MCF 10A (cell line): ENCODE data around the gene CBLC. TPM values are rescaled to one million over a fixed set of nuclear protein-coding genes. Genes with fewer than 3 reads are reported as not detected.

Source experiments
- BruUV-seq: library from RNA; stranded (reverse); fragments of 400-500 nt; replicated peaks from 2 replicates; lab custom pipeline; 2021; lab: Mats Ljungman, UMichigan
- CTCF ChIA-PET: fragments of 300-600 bp; sonication (Branson Sonifier 250); formaldehyde crosslinking; extraction: SDS; loops from one replicate; lab custom pipeline; 2021; ENCODE audit warnings: antibody characterized with exemption, inconsistent platforms; lab: Yijun Ruan, JAX
- POLR2A ChIA-PET: fragments of 300-600, 350-650 bp; sonication (Branson Sonifier 250); formaldehyde crosslinking; extraction: SDS; loops from one replicate; lab custom pipeline; 2020; ENCODE audit warnings: antibody characterized with exemption, inconsistent platforms; lab: Yijun Ruan, JAX
- DNase-seq: peaks from one replicate; pipeline ENCODE4 v3.0.0-alpha.2; 2018; ENCODE audit not compliant: unreplicated experiment
- H3K27ac Mint-ChIP-seq: one replicate; pipeline ENCODE4 v1.8.0; 2022; ENCODE audit warnings: mild to moderate bottlenecking, low read depth, mixed read lengths; ENCODE audit not compliant: unreplicated experiment
- H3K27me3 Mint-ChIP-seq: one replicate; pipeline ENCODE4 v1.8.0; 2022; ENCODE audit warnings: mixed read lengths; ENCODE audit not compliant: insufficient read depth, unreplicated experiment
- H3K36me3 Mint-ChIP-seq: one replicate; pipeline ENCODE4 v1.8.0; 2022; ENCODE audit warnings: mild to moderate bottlenecking, moderate library complexity, mixed read lengths; ENCODE audit not compliant: insufficient read depth, unreplicated experiment
- H3K4me1 Mint-ChIP-seq: one replicate; pipeline ENCODE4 v1.8.0; 2022; ENCODE audit warnings: mixed read lengths; ENCODE audit not compliant: insufficient read depth, unreplicated experiment
- H3K4me3 Mint-ChIP-seq: one replicate; pipeline ENCODE4 v1.8.0; 2022; ENCODE audit warnings: mild to moderate bottlenecking, moderate library complexity, mixed read lengths; ENCODE audit not compliant: unreplicated experiment
- H3K9me3 Mint-ChIP-seq: one replicate; pipeline ENCODE4 v1.8.0; 2022; ENCODE audit warnings: mixed read lengths; ENCODE audit not compliant: unreplicated experiment
- CTCF ChIP-seq: fragments of 200-600 bp; IDR thresholded peaks from one replicate; pipeline ENCODE4 v1.8.0; 2022; ENCODE audit warnings: antibody characterized with exemption, mild to moderate bottlenecking; ENCODE audit not compliant: unreplicated experiment
- intact Hi-C: fragments of 100-400 bp; cut with micrococcal nuclease; formaldehyde crosslinking; loops from 2 replicates; pipeline ENCODE4 v1.14.1; 2022
- total RNA-seq: library from RNA; stranded (reverse); gene quantifications from 2 replicates; pipeline ENCODE4 v1.2.3, GENCODE V29; 2022

The CBLC gene
- total RNA-seq, 1 experiment from 2014 or later, result 14.6 TPM

GRCh38 chr19:44783545-44783944 lies 5.9 kb downstream of the CBLC start:
- DNase-seq, result no peak
- ChIA-PET CTCF (interaction anchor here (0.6 to 2.8 kb wide), 21 partner anchors 8 to 123 kb away, joined by 3 to 27 read pairs (median 5); partner anchors contain the start of genes BCAM and NECTIN2), POLR2A (interaction anchor here (0.7 kb wide), 1 partner anchor 10 kb away, joined by 3 read pairs; no protein-coding TSS in a partner anchor)
- Mint-ChIP-seq H3K27ac (no peak overlapping the region), H3K9me3 (no peaks in the 10 kb centered on the region), H3K27me3 (no peaks in the 10 kb centered on the region), H3K36me3 (peaks cover 16% of the 10 kb centered on the region), H3K4me1 (no peaks in the 10 kb centered on the region), H3K4me3 (no peak overlapping the region)
- no peak for TF ChIP-seq CTCF
- intact Hi-C loops, result no loop called here
- BruUV-seq, result no TSS peak

GRCh38 chr19:44785271-44785670 lies 7.6 kb downstream of the CBLC start:
- H3K27ac Mint-ChIP-seq, result no peak overlapping the region
- no peak for TF ChIP-seq CTCF
- ChIA-PET POLR2A (no interaction called here), CTCF (interaction anchor here (0.7 to 2.8 kb wide), 18 partner anchors 9 to 214 kb away, joined by 3 to 27 read pairs (median 6); partner anchors contain the start of gene BCAM)
- no peak overlapping the region for H3K4me3 Mint-ChIP-seq
- BruUV-seq, result no TSS peak
- peaks cover 16% of the 10 kb centered on the region for H3K36me3 Mint-ChIP-seq
- no peaks in the 10 kb centered on the region for H3K4me1 Mint-ChIP-seq
- intact Hi-C loops, result no loop called here
- no peak for DNase-seq
- no peaks in the 10 kb centered on the region for H3K9me3 Mint-ChIP-seq
- H3K27me3 Mint-ChIP-seq, result no peaks in the 10 kb centered on the region

- BruUV-seq, result no TSS peak
These were observed 8.3 kb downstream of the CBLC start for GRCh38 chr19:44785993-44786392.

GRCh38 chr19:44788971-44789370 lies 11.3 kb downstream of the CBLC start:
- TF ChIP-seq CTCF, result no peak
- Mint-ChIP-seq H3K4me3 (no peak overlapping the region), H3K36me3 (peaks cover 21% of the 10 kb centered on the region), H3K27ac (no peak overlapping the region), H3K4me1 (no peaks in the 10 kb centered on the region), H3K9me3 (no peaks in the 10 kb centered on the region), H3K27me3 (no peaks in the 10 kb centered on the region)
- BruUV-seq, result no TSS peak
- no peak for DNase-seq
- ChIA-PET CTCF (interaction anchor here (1.3 to 1.5 kb wide), 2 partner anchors 57 to 65 kb away, joined by 3 read pairs; partner anchors contain the start of gene NECTIN2), POLR2A (interaction anchor here (1.4 kb wide), 1 partner anchor 10 kb away, joined by 5 read pairs; no protein-coding TSS in a partner anchor)
- intact Hi-C loops, result no loop called here

More at GRCh38 chr19:44785993-44786392, 8.3 kb downstream of the CBLC start:
- no peaks in the 10 kb centered on the region for H3K27me3 Mint-ChIP-seq
- intact Hi-C loops, result no loop called here
- ChIA-PET POLR2A (interaction anchor here (1.0 kb wide), 1 partner anchor 44 kb away, joined by 4 read pairs; no protein-coding TSS in a partner anchor), CTCF (interaction anchor here (0.6 to 2.8 kb wide), 9 partner anchors 9 to 340 kb away, joined by 3 to 27 read pairs (median 3); partner anchors contain the start of gene CBLC)
- no peak overlapping the region for H3K27ac Mint-ChIP-seq
- no peak for DNase-seq
- H3K36me3 Mint-ChIP-seq, result peaks cover 16% of the 10 kb centered on the region
- no peaks in the 10 kb centered on the region for H3K4me1 Mint-ChIP-seq
- no peak for TF ChIP-seq CTCF
- no peak overlapping the region for H3K4me3 Mint-ChIP-seq
- no peaks in the 10 kb centered on the region for H3K9me3 Mint-ChIP-seq
